Activated CD8-positive, alpha-beta T cell treated with anti-CD3 and anti-CD28 coated beads, Interleukin-2, amount 10 ng/mL, durations not matched to agents 7 days and 5 days (primary cell): ENCODE measurements around the gene L1TD1. TPM values are rescaled to one million over a fixed set of nuclear protein-coding genes. Genes with fewer than 3 reads are reported as not detected.
"Not testable (repeated sequence)": the region's sequence is repeated elsewhere in the genome, so short reads cannot be mapped to it uniquely, and the experiment has no call there.

Experiments used
- ATAC-seq: fragments of 150-1000 bp; cut with Tn5 transposase; one replicate; pipeline ENCODE4 v1.10.0; 2021; ENCODE audit warnings: moderate library complexity
- CTCF ChIA-PET: fragments of 350-600 bp; sonication (Branson Sonifier 250); formaldehyde crosslinking; loops from one replicate; lab custom pipeline; 2021; ENCODE audit warnings: antibody characterized with exemption; lab: Charles Lee
- POLR2A ChIA-PET: fragments of 350-600 bp; sonication (Branson Sonifier 250); formaldehyde crosslinking; loops from one replicate; lab custom pipeline; 2021; ENCODE audit warnings: antibody characterized with exemption; lab: Charles Lee
- DNase-seq: peaks from one replicate; pipeline ENCODE4 v3.0.0-alpha.2; 2020
- H3K27ac Mint-ChIP-seq: one replicate; pipeline ENCODE4 v1.8.0; 2021; ENCODE audit warnings: mild to moderate bottlenecking, mixed read lengths
- H3K27me3 Mint-ChIP-seq: one replicate; pipeline ENCODE4 v1.8.0; 2021; ENCODE audit warnings: low read depth, mixed read lengths
- H3K36me3 Mint-ChIP-seq: one replicate; pipeline ENCODE4 v1.8.0; 2021; ENCODE audit warnings: low read depth, mixed read lengths
- H3K4me1 Mint-ChIP-seq: one replicate; pipeline ENCODE4 v1.8.0; 2021; ENCODE audit warnings: low read depth, mixed read lengths
- H3K4me3 Mint-ChIP-seq: one replicate; pipeline ENCODE4 v1.8.0; 2021; ENCODE audit warnings: mild to moderate bottlenecking, mixed read lengths
- H3K9me3 Mint-ChIP-seq: one replicate; pipeline ENCODE4 v1.8.0; 2022; ENCODE audit warnings: mixed read lengths; ENCODE audit not compliant: insufficient read depth
- total RNA-seq, 2 experiments: library from RNA; stranded (reverse); gene quantifications; one replicate each; pipeline ENCODE4 v1.2.3, GENCODE V29; 2021

Gene L1TD1
- total RNA-seq, 2 experiments from 2014 or later: not detected

DNA sequence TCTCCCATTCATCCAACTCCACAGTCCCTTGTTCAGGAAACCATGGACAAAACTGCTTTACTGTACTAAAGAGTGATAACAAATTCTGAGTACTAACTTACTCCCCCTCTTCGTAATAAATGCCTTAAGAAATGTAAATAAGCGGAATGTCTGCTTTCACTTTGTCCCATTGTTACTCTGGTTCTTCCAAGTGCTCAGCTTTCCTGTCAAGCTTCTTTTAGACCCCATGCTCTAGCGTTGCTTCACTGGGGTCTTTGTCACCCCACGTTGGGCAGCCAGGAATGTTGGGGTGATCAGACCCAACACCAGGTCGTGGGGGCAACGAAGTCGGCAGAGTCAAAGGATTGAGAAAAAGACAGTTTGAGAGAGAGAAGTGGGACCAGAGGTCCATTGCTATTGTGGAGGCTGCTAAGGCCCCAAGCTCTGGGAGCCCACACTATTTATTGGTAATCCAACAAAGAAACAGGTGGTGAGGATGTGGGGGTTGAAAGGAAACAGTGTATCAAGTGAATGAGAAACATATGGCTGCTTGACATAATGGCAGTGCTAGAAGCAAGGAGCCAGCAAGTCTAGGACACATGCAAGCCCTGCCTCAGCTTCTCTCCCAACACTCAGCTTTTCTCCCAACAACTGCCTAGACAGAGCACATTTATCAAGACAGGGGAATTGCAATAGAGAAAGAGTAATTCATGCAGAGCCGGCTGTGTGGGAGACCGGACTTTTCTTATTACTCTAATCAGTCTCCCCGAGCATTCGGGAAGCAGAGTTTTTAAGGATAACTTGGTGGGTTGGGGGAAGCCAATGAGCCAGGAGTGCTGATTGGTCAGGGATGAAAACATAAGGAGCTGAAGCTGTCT lies 11.3 kb upstream of the L1TD1 start:
- H3K4me1 Mint-ChIP-seq, H3K27ac Mint-ChIP-seq, H3K9me3 Mint-ChIP-seq, H3K36me3 Mint-ChIP-seq, H3K27me3 Mint-ChIP-seq, DNase-seq, H3K4me3 Mint-ChIP-seq, ATAC-seq, POLR2A ChIA-PET, CTCF ChIA-PET: not testable (repeated sequence)

DNA sequence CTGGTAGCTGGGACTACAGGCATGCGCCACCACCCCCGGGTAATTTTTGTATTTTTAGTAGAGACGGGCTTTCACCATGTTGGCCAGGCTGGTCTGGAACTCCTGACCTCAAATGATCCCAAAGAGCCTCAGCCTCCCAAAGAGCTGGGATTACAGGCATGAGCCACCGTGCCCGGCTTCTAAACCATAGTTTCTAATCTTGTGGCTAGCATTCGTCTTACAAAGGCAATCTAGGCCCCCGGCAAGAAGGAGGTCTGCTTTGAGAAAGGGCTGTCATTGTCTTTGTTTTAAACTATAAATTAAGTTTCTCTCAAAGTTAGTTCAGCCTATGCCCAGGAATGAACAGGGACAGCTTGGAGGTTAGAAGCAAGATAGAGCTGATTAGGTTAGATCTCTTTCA lies 10.3 kb upstream of the L1TD1 start:
- Mint-ChIP-seq H3K4me3 (no peak overlapping the region), H3K9me3 (no peaks in the 10 kb centered on the region), H3K27me3 (no peaks in the 10 kb centered on the region), H3K4me1 (no peaks in the 10 kb centered on the region), H3K36me3 (no peaks in the 10 kb centered on the region), H3K27ac (no peak overlapping the region)
- DNase-seq: no peak
- CTCF ChIA-PET: interaction anchor here (0.7 to 1.1 kb wide), 2 partner anchors 9 to 223 kb away, joined by 3 to 5 read pairs; no protein-coding TSS in a partner anchor
- POLR2A ChIA-PET: no interaction called here
- ATAC-seq: no peak

DNA sequence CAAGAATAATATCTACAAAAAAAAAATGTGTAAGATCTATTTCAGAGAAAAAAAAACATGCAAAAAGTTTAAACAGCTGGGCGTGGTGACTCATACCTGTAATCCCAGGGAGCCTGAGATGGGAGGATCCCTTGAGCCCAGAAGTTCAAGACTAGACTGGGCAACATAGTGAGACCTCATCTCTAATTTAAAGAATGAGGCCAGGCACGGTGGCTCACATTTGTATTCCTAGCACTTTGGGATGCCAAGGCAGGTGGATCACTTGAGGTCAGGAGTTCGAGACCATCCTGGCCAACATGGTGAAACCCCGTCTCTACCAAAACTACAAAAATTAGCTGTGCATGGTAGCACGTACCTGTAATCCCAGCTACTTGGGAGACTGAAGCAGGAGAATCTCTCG lies 9.4 kb upstream of the L1TD1 start:
- H3K4me1 Mint-ChIP-seq, H3K36me3 Mint-ChIP-seq, H3K27ac Mint-ChIP-seq, DNase-seq, H3K27me3 Mint-ChIP-seq, H3K9me3 Mint-ChIP-seq, H3K4me3 Mint-ChIP-seq, ATAC-seq: not testable (repeated sequence)
- CTCF ChIA-PET: interaction anchor here (0.7 to 1.1 kb wide), 2 partner anchors 10 to 222 kb away, joined by 3 to 5 read pairs; no protein-coding TSS in a partner anchor
- POLR2A ChIA-PET: interaction anchor here (0.6 kb wide), 1 partner anchor 192 kb away, joined by 4 read pairs; no protein-coding TSS in a partner anchor

DNA sequence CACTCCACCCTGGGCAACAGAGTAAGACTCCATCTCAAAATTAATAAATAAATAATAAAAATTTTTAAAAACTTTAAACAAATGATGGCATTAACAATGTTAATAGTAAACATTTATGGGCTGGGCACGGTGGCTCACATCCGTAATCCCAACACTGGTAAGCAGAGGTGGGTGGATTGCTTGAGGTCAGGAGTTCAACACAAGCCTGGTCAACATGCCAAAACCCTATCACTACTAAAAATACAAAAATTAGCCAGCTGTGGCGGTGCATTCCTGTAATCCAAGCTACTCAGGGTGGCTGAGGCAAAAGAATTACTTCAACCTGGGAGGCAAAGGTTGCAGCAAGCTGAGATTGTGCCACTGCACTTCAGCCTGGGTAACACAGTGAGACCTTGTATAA lies 9.0 kb upstream of the L1TD1 start:
- Mint-ChIP-seq H3K36me3 (no peaks in the 10 kb centered on the region), H3K4me3 (no peak overlapping the region), H3K27ac (no peak overlapping the region), H3K27me3 (no peaks in the 10 kb centered on the region), H3K9me3 (no peaks in the 10 kb centered on the region), H3K4me1 (no peaks in the 10 kb centered on the region)
- ChIA-PET POLR2A (interaction anchor here (0.6 kb wide), 1 partner anchor 192 kb away, joined by 4 read pairs; no protein-coding TSS in a partner anchor), CTCF (no interaction called here)
- no peak for ATAC-seq
- DNase-seq: no peak

DNA sequence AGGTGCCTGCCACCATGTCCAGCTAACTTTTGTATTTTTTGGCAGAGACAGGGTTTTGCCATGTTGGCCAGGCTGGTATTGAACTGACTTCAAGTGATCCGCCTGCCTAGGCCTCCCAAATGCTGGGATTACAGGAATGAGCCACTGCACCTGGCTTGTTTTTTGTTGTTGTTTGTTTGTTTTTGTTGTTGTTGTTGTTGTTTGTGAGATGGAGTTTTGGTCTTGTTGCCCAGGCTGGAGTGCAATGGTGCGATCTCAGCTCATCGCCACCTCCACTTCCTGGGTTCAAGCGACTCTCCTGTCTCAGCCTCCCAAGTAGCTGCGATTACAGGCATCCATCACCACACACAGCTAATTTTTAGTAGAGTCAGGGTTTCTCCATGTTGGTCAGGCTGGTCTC lies 7.1 kb upstream of the L1TD1 start:
- POLR2A ChIA-PET: no interaction called here
- no peak overlapping the region for H3K27ac Mint-ChIP-seq
- no peak overlapping the region for H3K4me3 Mint-ChIP-seq
- CTCF ChIA-PET: no interaction called here
- no peaks in the 10 kb centered on the region for H3K36me3 Mint-ChIP-seq
- ATAC-seq: no peak
- no peaks in the 10 kb centered on the region for H3K4me1 Mint-ChIP-seq
- DNase-seq: no peak
- no peaks in the 10 kb centered on the region for H3K9me3 Mint-ChIP-seq
- H3K27me3 Mint-ChIP-seq: no peaks in the 10 kb centered on the region

DNA sequence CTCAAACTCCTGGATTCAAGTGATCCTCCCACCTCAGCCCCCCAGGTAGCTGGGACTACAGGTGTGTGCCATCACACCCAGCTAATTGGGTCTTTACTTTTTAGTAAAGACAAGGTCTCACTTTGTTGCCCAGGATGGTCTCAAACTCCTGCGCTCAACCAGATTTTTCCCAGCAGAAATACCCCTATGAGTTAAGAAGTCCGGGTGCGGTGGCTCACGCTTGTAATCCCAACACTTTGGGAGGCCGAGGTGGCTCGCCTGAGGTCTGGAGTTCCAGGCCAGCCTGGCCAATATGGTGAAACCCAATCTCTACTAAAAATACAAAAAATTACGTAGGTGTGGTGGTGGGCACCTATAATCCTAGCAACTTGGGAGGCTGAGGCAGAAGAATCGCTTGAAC lies 6.5 kb upstream of the L1TD1 start:
- no peak for ATAC-seq
- Mint-ChIP-seq H3K27ac (no peak overlapping the region), H3K36me3 (no peaks in the 10 kb centered on the region), H3K4me3 (no peak overlapping the region), H3K9me3 (no peaks in the 10 kb centered on the region), H3K27me3 (no peaks in the 10 kb centered on the region), H3K4me1 (no peaks in the 10 kb centered on the region)
- ChIA-PET CTCF (no interaction called here), POLR2A (no interaction called here)
- DNase-seq: no peak

DNA sequence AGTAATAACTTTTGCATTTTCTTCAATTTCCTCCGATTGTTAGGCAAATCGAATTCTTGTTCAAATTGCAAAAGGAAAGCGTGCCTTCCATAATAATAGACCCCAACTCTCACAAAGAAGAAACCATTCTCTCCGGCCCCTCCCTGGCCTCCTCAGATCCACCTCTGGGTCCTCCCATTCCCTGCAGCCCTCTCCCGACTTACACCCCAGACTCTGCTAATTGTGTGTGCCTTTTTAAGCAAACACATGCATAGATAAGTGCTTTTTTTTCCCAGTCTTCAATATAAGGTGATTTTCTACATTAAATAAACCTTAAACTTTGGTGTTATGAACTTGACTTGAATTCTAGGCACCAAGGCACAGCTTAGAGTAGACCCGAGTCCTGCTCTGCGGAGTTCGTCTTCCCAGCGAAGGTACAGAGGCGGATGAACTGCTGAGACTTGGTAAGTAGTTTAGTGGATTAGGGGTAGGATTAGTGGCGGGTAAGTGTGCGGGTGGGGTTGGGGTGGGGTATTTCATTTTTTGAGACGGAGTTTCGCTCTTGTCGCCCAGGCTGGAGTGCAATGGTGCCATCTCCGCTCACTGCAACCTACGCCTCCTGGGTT lies 1.5 kb downstream of the L1TD1 start:
- Mint-ChIP-seq H3K36me3 (no peaks in the 10 kb centered on the region), H3K27ac (no peak overlapping the region), H3K27me3 (peaks cover 19% of the 10 kb centered on the region), H3K9me3 (no peaks in the 10 kb centered on the region), H3K4me3 (no peak overlapping the region), H3K4me1 (no peaks in the 10 kb centered on the region)
- ATAC-seq (no peak), DNase-seq (no peak)
- POLR2A ChIA-PET: no interaction called here
- CTCF ChIA-PET: no interaction called here

DNA sequence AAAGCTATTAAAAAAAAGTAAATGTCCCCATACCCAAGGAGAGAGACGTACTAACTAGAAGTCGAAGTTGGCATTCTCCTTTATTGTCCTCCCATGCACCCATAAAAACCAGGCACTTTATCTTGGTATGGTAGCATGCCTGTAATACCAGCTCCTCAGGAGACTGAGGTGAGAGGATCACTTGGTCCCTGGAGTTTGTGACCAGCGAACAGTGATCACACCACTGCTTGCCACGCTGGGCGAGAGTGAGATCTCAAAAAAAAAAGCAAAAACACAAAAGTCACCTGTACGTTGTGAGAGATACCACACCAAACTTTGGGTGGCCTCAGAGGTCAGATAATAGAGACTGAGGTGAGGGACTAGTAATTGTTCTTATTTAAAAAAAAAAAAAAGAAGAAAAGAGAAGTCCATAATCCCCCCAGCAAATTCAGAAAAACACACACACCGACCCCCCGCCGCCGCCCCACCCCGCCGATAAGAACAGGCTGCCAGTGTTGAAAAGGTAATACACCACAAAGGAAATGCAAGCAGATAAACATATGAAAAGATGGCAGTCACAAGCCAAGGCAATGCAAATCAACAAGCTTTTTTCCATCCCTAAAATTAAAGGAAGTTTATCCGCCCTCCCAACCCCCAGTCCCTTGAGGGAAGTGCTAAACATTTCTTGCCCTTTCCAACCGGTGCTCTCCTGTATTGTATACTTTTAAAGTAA lies 3.6 kb downstream of the L1TD1 start:
- no peak for ATAC-seq
- POLR2A ChIA-PET: interaction anchor here (0.6 kb wide), 1 partner anchor 1707 kb away, joined by 4 read pairs; no protein-coding TSS in a partner anchor

DNA sequence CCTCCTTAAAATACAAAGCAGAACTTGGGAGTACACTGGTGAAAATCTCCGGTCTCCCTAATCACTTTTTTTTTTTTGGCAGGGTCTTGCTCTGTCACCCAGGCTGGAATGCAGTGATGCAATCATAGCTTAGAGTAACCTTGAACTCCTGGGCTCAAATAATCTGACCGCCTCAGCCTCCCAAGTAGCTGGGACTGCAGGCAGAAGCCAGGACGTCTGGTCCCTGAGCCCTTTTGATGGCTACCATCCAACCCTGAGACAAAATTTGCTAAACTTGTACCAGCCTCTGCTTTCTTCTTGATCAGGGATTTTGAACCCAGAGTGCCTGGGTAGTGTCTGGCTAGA lies 4.1 kb downstream of the L1TD1 start:
- CTCF ChIA-PET: no interaction called here
- no peak overlapping the region for H3K4me3 Mint-ChIP-seq

More for the DNA sequence above, 3.6 kb downstream of the L1TD1 start:
- Mint-ChIP-seq H3K27ac (no peak overlapping the region), H3K4me1 (no peaks in the 10 kb centered on the region), H3K36me3 (no peaks in the 10 kb centered on the region), H3K4me3 (no peak overlapping the region), H3K27me3 (peaks cover 19% of the 10 kb centered on the region), H3K9me3 (no peaks in the 10 kb centered on the region)
- CTCF ChIA-PET: no interaction called here
- DNase-seq: no peak

DNA sequence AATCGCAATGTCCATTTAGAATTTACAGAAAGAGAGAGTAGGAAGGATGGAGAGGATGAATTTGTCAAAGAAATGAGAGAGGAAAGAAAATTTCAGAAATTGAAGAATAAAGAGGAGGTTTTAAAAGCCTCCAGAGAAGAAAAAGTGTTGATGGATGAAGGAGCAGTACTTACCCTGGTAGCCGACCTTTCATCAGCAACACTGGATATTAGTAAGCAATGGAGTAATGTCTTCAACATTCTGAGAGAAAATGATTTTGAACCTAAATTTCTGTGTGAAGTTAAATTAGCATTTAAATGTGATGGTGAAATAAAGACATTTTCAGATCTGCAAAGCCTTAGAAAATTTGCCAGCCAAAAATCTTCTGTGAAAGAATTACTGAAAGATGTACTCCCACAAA lies 12.5 kb downstream of the L1TD1 start:
- Mint-ChIP-seq H3K36me3 (no peaks in the 10 kb centered on the region), H3K27ac (no peak overlapping the region), H3K4me1 (peaks cover 5% of the 10 kb centered on the region), H3K27me3 (no peaks in the 10 kb centered on the region), H3K4me3 (no peak overlapping the region), H3K9me3 (no peaks in the 10 kb centered on the region)
- DNase-seq (no peak), ATAC-seq (no peak)
- ChIA-PET POLR2A (no interaction called here), CTCF (no interaction called here)

More for the DNA sequence above, 4.1 kb downstream of the L1TD1 start:
- Mint-ChIP-seq H3K27me3 (peaks cover 16% of the 10 kb centered on the region), H3K36me3 (no peaks in the 10 kb centered on the region), H3K27ac (no peak overlapping the region), H3K9me3 (no peaks in the 10 kb centered on the region), H3K4me1 (no peaks in the 10 kb centered on the region)
- POLR2A ChIA-PET: interaction anchor here (0.6 kb wide), 1 partner anchor 1707 kb away, joined by 4 read pairs; no protein-coding TSS in a partner anchor
- DNase-seq (no peak), ATAC-seq (no peak)

DNA sequence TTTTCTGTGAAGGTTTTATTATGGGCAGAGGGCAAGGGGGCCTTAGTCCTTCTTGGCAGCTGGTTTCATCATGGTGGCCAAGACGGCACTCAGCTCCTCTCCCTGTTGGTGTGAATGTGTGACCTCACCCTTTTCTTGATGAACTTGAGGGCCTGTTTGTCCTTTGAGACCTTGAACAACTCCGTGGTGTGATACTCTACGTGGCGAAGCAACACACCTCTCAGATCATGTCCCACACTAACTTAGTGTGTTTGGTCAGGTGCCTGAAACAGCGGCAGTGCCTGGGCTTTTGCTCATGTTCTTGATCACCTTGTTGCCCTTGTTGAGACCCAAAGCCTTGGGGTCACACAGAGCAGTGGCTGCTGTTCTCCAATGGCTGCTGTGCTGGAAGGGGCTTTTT lies 13.4 kb downstream of the L1TD1 start:
- Mint-ChIP-seq H3K4me1 (peaks cover 5% of the 10 kb centered on the region), H3K27me3 (no peaks in the 10 kb centered on the region), H3K9me3 (no peaks in the 10 kb centered on the region), H3K36me3 (no peaks in the 10 kb centered on the region), H3K4me3 (no peak overlapping the region), H3K27ac (no peak overlapping the region)
- POLR2A ChIA-PET: no interaction called here
- ATAC-seq: no peak
- no peak for DNase-seq
- CTCF ChIA-PET: no interaction called here

DNA sequence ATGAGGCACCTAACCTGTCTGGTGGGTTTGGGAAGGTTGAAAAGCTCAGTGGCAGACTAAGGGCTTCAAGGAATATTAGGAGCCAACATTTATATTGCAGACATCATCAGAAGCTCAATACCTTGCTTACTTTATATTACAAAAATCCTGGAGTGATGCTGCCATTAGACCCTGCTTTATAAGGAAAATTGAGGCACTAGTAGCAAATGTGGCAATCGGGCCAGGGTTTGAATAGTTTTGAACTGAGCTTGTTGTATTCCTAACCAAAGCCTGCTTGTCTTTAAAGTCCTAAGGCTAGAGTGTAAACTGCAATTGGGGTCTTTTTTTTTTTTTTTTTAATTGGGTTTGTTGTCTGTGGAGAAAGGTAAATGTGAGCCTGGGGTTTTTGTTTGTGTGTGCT lies 14.3 kb downstream of the L1TD1 start:
- no peak overlapping the region for H3K27ac Mint-ChIP-seq
- no peak for DNase-seq
- H3K36me3 Mint-ChIP-seq: no peaks in the 10 kb centered on the region
- no peak overlapping the region for H3K4me3 Mint-ChIP-seq
- H3K9me3 Mint-ChIP-seq: no peaks in the 10 kb centered on the region
- ChIA-PET POLR2A (no interaction called here), CTCF (no interaction called here)
- H3K27me3 Mint-ChIP-seq: no peaks in the 10 kb centered on the region
- H3K4me1 Mint-ChIP-seq: peaks cover 5% of the 10 kb centered on the region
- ATAC-seq: no peak
